CD4-positive, alpha-beta T cell treated with Interleukin-2 at 100 ng/mL for 4 hours (primary cell): ENCODE results near the gene KCNIP3.
"Not testable (repeated sequence)": the region's sequence is repeated elsewhere in the genome, so short reads cannot be mapped to it uniquely, and the experiment has no call there.

Experiments
- DNase-seq: peaks from one replicate; pipeline ENCODE4 v3.0.0-alpha.2; 2020; ENCODE audit warnings: low spot score

The KCNIP3 gene

GRCh38 chr2:95372216-95372829 lies 75.2 kb downstream of the KCNIP3 start:
- DNase-seq = no peak

DNA sequence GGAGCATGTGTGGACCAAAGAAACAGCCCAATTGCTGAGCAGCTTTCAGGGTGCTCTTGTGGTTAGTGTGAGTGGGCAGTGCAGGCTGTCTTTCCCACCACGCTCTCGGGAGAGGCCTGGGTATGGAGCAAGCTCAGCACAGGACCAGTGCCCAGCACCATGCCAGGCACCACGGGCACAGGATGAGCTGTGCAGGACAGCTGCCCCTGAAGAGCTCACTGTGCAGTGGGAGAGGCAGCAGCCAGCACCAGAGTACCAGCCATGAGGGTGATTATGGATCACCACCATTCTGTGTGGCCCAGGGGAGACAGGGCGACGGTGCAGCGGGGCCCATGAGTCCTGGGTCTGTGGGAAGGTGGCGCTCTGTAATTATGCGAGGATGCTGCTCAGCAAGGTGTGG lies 75.7 kb downstream of the KCNIP3 start:
- DNase-seq = no peak

- no peak for DNase-seq
These were observed 76.9 kb downstream of the KCNIP3 start for GRCh38 chr2:95374029-95374428.

GRCh38 chr2:95374451-95374920 lies 77.3 kb downstream of the KCNIP3 start:
- DNase-seq = no peak

DNA sequence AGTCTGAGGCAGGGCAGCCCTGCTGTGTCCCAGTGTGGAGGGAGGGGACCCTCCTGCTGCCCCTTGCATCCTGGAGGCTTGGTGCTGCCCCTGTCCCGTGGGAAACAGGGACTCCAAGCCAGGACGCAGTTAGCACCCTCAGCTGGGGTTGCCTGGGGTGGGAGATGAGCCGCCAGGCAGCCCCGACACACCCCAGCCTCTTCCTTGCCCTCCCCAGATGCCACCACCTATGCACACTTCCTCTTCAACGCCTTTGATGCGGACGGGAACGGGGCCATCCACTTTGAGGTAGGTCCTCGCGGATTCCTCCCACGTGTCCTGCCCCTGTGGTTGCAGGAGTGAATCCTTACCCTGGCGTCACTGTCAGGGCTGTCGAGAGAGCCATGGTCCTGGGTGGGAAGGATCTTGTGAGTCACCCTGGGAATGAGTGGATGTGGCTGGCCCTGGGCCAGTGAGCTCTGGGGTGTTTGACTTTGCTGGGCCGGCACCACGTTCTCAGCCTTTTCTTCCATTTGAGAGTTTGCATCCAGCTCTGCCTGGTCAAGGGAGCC lies 77.8 kb downstream of the KCNIP3 start:
- no peak for DNase-seq

DNA sequence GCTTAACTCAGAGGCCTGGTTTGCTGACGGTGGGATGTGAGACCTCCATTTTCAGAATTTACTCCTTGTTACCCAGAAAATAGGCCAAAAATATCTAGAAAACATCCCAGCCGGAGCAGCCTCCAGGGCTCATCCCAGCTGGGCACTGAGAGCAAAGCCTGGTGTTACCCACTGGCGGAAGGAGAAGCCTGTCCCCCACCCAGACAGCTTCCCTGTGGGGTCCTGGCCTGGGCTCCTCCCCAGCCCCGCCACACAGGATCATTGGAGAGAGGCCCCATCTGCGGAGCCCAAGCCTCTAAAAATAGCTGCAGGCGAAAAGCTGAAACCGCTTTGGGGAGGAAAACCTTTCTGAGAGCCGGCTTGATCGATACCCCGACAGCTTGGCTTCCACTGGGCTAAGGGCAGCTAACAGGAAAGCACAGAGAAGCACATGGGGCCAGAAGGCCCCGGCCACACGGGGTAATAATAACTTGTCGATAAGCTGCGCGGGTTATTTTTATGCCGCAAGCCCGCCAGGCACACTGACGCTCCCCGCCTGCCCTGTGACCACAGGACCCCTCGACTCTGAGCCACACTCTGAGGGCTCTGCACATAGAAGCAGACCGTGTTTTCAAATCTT lies 78.5 kb downstream of the KCNIP3 start:
- no peak for DNase-seq

DNA sequence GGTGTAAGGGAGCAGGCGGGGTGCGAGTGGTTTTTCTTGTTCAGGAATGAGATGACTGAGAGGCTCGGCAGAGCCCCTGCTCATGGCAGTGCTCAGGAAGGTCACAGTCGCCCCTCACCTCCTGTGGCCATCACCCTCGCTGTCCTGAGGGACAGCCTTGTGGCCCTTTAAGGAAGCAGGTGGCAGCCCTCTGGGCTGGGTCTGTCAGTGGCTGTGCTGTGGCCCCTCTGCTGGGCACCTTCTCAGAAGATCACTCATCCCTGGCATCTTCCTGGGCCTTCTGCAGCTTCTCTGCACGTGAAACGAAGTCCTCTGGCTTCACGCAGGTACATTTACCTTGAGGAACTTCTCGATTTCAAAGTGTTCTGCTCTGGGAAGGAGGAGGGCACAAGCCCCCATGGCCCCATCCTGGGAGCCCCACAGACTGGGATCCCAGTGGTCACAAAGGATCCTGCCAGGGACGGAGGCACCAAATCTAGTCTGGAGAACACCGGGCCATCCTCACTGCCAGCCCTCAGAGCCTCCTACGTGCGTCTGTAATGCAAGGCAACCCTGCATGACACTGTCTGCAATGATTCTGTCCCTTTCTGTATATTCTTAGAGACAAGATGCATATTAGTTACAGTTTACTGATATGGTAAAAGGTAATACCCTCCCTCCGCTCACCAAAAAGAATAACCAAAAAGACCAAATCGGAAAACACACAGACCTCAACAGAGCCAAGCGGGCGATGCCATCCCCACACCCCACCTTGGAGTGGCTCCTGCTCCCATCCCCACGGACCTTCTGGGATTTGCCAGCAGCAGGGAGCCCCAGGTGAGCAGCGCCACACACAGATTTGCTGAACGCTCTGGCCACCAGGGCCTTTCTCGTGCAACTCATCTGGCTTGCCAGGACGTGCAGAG lies 79.4 kb downstream of the KCNIP3 start:
- no peak for DNase-seq

- no peak for DNase-seq
These were observed 80.3 kb downstream of the KCNIP3 start for GRCh38 chr2:95377216-95378123.

DNA sequence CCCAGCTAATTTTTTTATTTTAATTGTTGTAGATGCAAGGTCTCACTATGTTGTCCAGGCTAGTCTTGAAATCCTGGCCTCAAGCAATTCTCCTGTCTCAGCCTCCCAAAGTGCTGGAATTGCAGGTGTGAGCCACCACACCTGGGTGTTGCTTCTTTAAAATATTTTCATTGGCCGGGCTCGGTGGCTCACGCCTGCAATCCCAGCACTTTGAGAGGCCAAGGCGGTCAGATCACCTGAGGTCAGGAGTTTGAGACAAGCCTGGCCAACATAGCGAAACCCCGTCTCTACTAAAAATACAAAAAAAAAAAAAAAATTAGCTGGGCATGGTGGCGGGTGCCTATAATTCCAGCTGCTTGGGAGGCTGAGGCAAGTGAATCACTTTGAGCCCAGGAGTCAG lies 81.1 kb downstream of the KCNIP3 start:
- DNase-seq = not testable (repeated sequence)

DNA sequence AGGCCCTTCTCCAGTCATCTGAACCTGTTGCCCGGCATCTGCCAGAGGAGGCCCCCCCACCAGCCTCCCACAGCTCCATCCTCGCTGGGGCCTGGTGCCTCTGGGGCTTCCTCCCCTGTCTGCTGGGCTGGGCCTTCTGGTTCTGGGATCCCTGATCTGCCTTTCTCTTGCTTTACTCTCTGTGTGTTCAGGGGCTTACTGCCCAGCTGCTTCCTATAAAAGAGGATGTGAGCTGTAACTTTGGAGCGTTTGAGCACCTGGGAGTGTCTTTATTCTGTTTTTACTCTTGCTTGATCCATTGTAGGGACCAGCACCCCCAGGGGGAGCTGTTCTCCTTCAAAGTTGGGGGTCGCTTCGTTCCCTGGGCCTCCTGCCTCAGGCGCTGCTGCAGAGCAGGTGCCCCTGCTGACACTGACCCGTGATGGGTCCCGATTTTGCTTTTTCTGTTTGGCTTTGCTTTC lies 82.3 kb downstream of the KCNIP3 start:
- DNase-seq = no peak

- DNase-seq = no peak
These were observed 83.1 kb downstream of the KCNIP3 start for GRCh38 chr2:95380280-95380679.

DNA sequence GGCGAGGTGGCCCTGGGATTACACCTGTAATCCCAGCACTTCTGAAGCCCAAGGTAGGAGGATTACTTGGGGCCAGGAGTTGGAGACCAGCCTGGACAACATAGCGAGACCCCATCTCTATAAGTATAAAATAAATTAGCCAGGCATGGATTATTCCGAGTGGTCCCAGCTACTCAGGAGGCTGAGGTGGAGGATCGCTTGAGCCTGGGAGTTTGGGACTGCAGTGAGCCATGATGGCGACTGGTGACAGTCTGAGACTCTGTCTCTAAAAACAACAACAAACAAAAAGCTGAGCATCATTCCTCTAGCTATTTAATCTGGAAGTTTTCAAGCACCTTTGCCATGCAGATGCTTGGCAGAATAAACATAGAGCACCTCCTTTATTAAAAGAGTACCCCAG lies 83.6 kb downstream of the KCNIP3 start:
- no peak for DNase-seq

GRCh38 chr2:95381212-95382191 lies 84.4 kb downstream of the KCNIP3 start:
- DNase-seq = no peak

- no peak for DNase-seq
These were observed 85.0 kb downstream of the KCNIP3 start for GRCh38 chr2:95382192-95382591.

- DNase-seq = no peak
These were observed 85.8 kb downstream of the KCNIP3 start for GRCh38 chr2:95382686-95383634.

DNA sequence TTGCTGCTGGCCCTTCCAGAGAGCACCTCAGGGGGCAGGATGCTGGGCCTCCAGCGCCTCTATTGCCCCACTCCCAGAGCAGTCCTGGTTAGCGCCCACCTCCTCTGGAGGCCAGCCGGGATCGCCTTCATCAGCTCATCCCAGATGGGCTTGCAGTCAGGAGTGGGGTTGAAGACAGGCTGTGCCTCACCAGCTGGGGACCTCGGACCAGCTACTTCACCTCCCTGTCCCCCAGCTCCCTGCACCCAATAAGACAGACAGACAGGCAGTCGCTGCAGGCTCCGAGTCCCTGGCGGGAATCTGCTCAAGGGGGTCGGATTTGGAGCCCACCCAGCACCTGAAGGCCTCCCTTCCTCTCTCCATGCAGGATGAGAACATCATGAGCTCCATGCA lies 86.5 kb downstream of the KCNIP3 start:
- no peak for DNase-seq

- no peak for DNase-seq
These were observed 87.9 kb downstream of the KCNIP3 start for GRCh38 chr2:95384854-95385569.

DNA sequence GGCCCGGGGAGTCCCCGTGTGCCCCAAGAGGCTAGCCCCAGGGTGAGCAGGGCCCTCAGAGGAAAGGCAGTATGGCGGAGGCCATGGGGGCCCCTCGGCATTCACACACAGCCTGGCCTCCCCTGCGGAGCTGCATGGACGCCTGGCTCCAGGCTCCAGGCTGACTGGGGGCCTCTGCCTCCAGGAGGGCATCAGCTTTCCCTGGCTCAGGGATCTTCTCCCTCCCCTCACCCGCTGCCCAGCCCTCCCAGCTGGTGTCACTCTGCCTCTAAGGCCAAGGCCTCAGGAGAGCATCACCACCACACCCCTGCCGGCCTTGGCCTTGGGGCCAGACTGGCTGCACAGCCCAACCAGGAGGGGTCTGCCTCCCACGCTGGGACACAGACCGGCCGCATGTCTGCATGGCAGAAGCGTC lies 88.4 kb downstream of the KCNIP3 start:
- DNase-seq = no peak
